Adrenal gland (tissue), 12 donors: ENCODE results near the gene MAGI2. TPM values are rescaled to one million over a fixed set of nuclear protein-coding genes. Genes with fewer than 3 reads are reported as not detected.

Source experiments
- DNase-seq, 7 donors: peaks; one replicate each; pipeline ENCODE4 v3.0.0-alpha.2; 2019 to 2020
- H3K27ac ChIP-seq, 5 donors: fragments of 200-600 bp; sonication (generic) in 4 of 5; 1 replicate in 3 of 5; 2 replicates in 2 of 5; pipeline versions ENCODE4 v1.5.1 to v1.8.0; 2016 to 2020; ENCODE audit warnings: mild to moderate bottlenecking in 1 of 5
- H3K27me3 ChIP-seq: fragments of 200-600 bp; 2 replicates; pipeline ENCODE4 v1.8.0; 2021
- H3K36me3 ChIP-seq, 2 donors: fragments of 200-600 bp; replicated peaks in 1 of 2; 1 replicate in 1 of 2; 2 replicates in 1 of 2; pipeline versions ENCODE4 v1.5.1 to v1.8.0; 2018 to 2022
- H3K4me1 ChIP-seq, 2 donors: fragments of 200-600 bp; replicated peaks in 1 of 2; 1 replicate in 1 of 2; 2 replicates in 1 of 2; pipeline versions ENCODE4 v1.5.1 to v1.8.0; 2018 to 2021
- H3K4me3 ChIP-seq, 4 donors: fragments of 200-600 bp; sonication (generic) in 3 of 4; one replicate each; pipeline ENCODE4 v1.5.1; 2016 to 2018
- H3K9me3 ChIP-seq, 3 donors: fragments of 200-600 bp; sonication (generic) in 1 of 3; replicated peaks in 1 of 3; 1 replicate in 2 of 3; 2 replicates in 1 of 3; pipeline versions ENCODE4 v1.5.1 to v1.8.0; 2016 to 2021
- CTCF ChIP-seq, 6 experiments: fragments of 450-650 bp in 4 of 6; fragments of 200-600 bp in 2 of 6; sonication (generic) in 1 of 6; IDR thresholded peaks; 1 replicate in 5 of 6; 2 replicates in 1 of 6; pipeline versions ENCODE4 v1.5.1 to v1.8.0; 2016 to 2021; ENCODE audit warnings: antibody characterized with exemption in 6 of 6, mild to moderate bottlenecking in 2 of 6, moderate library complexity in 1 of 6
- POLR2A ChIP-seq, 2 donors: fragments of 450-650 bp; IDR thresholded peaks; one replicate each; pipeline ENCODE4 v1.6.1; 2017; ENCODE audit warnings: antibody characterized with exemption in 2 of 2, mild to moderate bottlenecking in 2 of 2, moderate library complexity in 1 of 2
- WGBS, 4 donors: extraction: QIAGEN DNeasy Blood & Tissue Kit in 2 of 4; methylation state at CpG; one replicate each; pipeline versions ENCODE4 v1.1.5 to v1.1.7; 2013 to 2017; 5-methylcytosine and 5-hydroxymethylcytosine counted together
- intact Hi-C, 2 donors: fragments of 100-400 bp; cut with DNase I; formaldehyde crosslinking; loops; one replicate each; pipeline versions ENCODE4 v1.14.1 to v1.15.0; 2022 to 2023
- polyA plus RNA-seq, 3 donors: library from polyadenylated mRNA; stranded (reverse); fragments of 200-250 nt in 2 of 3; fragments of 350-450 nt in 1 of 3; fragmentation: Illumina TruSeq in 1 of 3; extraction: RNeasy Lipid Tissue Mini Kit (QIAGEN cat#74804) in 1 of 3; gene quantifications; one replicate each; pipeline ENCODE4 v1.2.3, GENCODE V29; 2013 to 2014
- total RNA-seq, 9 donors: library from RNA; depleted of rRNA in 4 of 9; stranded (reverse); fragments of >200 nt in 4 of 9; fragments of 120-200 nt in 1 of 9; fragmentation: NEBNext Ultra II Directional in 1 of 9; extraction: Animal tissue kit (Norgen Biotek cat#: 25700) in 1 of 9; gene quantifications; one replicate each; pipeline versions ENCODE4 v1.1.0 to v1.2.4, GENCODE V29; 2013 to 2023
- donor health status: healthy with polysubstance abuse.
- donor health status: Bipolar disorder and iron deficiency.
- donor health status: DM: yes; HTN: yes; CAD: no.
- donor health status: DM: no; HTN: no; CAD: no.
- donor health status: DM: no; HTN: no; CAD: no.
- donor health status: DM: yes; HTN: yes; CAD: no.

The MAGI2 gene
- total and polyA plus RNA-seq, 12 donors = 3.2 to 37.1 (median 17.1) TPM

- TF ChIP-seq POLR2A (IDR thresholded peaks at IDR 0.05) (no peak), CTCF (IDR thresholded peaks at IDR 0.05) (no peak)
- H3K4me3 ChIP-seq = no peak overlapping the region
Observed at GRCh38 chr7:78165454-78165853, 1288.0 kb downstream of the MAGI2 start.

GRCh38 chr7:78164459-78164858 is 1289.0 kb downstream of the MAGI2 start:
- H3K27me3 ChIP-seq = no peaks in the 10 kb centered on the region
- no peak for DNase-seq
- no peaks in the 10 kb centered on the region for H3K9me3 ChIP-seq
- intact Hi-C loops = no loop called here
- H3K4me3 ChIP-seq = no peak overlapping the region
- no peak overlapping the region for H3K27ac ChIP-seq
- whole genome bisulfite sequencing, 4 donors = 61 to 78% (median 75%) methylated on average over 1 of the region's 1 CpG
- TF ChIP-seq POLR2A (IDR thresholded peaks at IDR 0.05) = no peak
- no peak for TF ChIP-seq CTCF (IDR thresholded peaks at IDR 0.05)
- no peaks in the 10 kb centered on the region for H3K4me1 ChIP-seq
- no peaks in the 10 kb centered on the region for H3K36me3 ChIP-seq

More at GRCh38 chr7:78165454-78165853, 1288.0 kb downstream of the MAGI2 start:
- WGBS, 4 donors = 67 to 74% (median 72%) methylated on average over 5 of the region's 5 CpGs
- intact Hi-C loops = no loop called here
- no peak for DNase-seq
- Histone ChIP-seq H3K27ac (no peak overlapping the region), H3K9me3 (no peaks in the 10 kb centered on the region), H3K27me3 (no peaks in the 10 kb centered on the region), H3K4me1 (no peaks in the 10 kb centered on the region), H3K36me3 (no peaks in the 10 kb centered on the region)

GRCh38 chr7:78161781-78162180 is 1291.7 kb downstream of the MAGI2 start:
- 60 to 80% (median 76%) methylated on average over 5 of the region's 5 CpGs for WGBS, 4 donors
- Histone ChIP-seq H3K27ac (no peak overlapping the region), H3K4me3 (no peak overlapping the region), H3K9me3 (no peaks in the 10 kb centered on the region), H3K27me3 (no peaks in the 10 kb centered on the region), H3K4me1 (no peaks in the 10 kb centered on the region), H3K36me3 (no peaks in the 10 kb centered on the region)
- TF ChIP-seq POLR2A (IDR thresholded peaks at IDR 0.05) (no peak), CTCF (IDR thresholded peaks at IDR 0.05) (no peak)
- no peak for DNase-seq
- intact Hi-C loops = no loop called here

- DNase-seq = no peak
- no peak overlapping the region for H3K4me3 ChIP-seq
- H3K36me3 ChIP-seq = no peaks in the 10 kb centered on the region
- no peaks in the 10 kb centered on the region for H3K9me3 ChIP-seq
- 91 to 100% (median 94%) methylated on average over 2 of the region's 2 CpGs for WGBS, 4 donors
- no peaks in the 10 kb centered on the region for H3K4me1 ChIP-seq
- intact Hi-C loops = no loop called here
- H3K27me3 ChIP-seq = no peaks in the 10 kb centered on the region
- TF ChIP-seq CTCF (IDR thresholded peaks at IDR 0.05) (no peak), POLR2A (IDR thresholded peaks at IDR 0.05) (no peak)
- no peak overlapping the region for H3K27ac ChIP-seq
Observed at GRCh38 chr7:78159545-78159944, 1293.9 kb downstream of the MAGI2 start.
